Left kidney (tissue), 8 donors: ENCODE measurements around the gene ASAH2B. TPM values are rescaled to one million over a fixed set of nuclear protein-coding genes. Genes with fewer than 3 reads are reported as not detected.
"Not testable (repeated sequence)": the region's sequence is repeated elsewhere in the genome, so short reads cannot be mapped to it uniquely, and the experiment has no call there.

Experiments
- DNase-seq: peaks from one replicate; pipeline ENCODE4 v3.0.0-alpha.2; 2013
- long read RNA-seq, 8 donors: transcript quantifications; one replicate each; lab custom pipeline, GENCODE V29; 2026
- polyA plus RNA-seq: library from polyadenylated mRNA; unstranded; fragments of 120-200 nt; gene quantifications from one replicate; pipeline ENCODE4 v1.2.1, GENCODE V29; 2013; ENCODE audit not compliant: insufficient read length

The ASAH2B gene
- polyA plus RNA-seq, result 15.2 TPM
- long read RNA-seq, donor 1, full-length matches to known transcripts, result 4 of 4 reads
- long read RNA-seq, donor 1, partial matches to known transcripts, result 0 of 4 reads
- long read RNA-seq, donor 1, other reads (novel, unspliced or antisense), result 0 of 4 reads
- long read RNA-seq, donor 2, full-length matches to known transcripts, result 5 of 5 reads
- long read RNA-seq, donor 2, partial matches to known transcripts, result 0 of 5 reads
- long read RNA-seq, donor 2, other reads (novel, unspliced or antisense), result 0 of 5 reads
- long read RNA-seq, donor 3, full-length matches to known transcripts, result 1 of 1 reads
- long read RNA-seq, donor 3, partial matches to known transcripts, result 0 of 1 reads
- long read RNA-seq, donor 3, other reads (novel, unspliced or antisense), result 0 of 1 reads
- long read RNA-seq, donor 4, result 0 reads
- long read RNA-seq, donor 5, full-length matches to known transcripts, result 10 of 10 reads
- long read RNA-seq, donor 5, partial matches to known transcripts, result 0 of 10 reads
- long read RNA-seq, donor 5, other reads (novel, unspliced or antisense), result 0 of 10 reads
- long read RNA-seq, donor 6, full-length matches to known transcripts, result 1 of 1 reads
- long read RNA-seq, donor 6, partial matches to known transcripts, result 0 of 1 reads
- long read RNA-seq, donor 6, other reads (novel, unspliced or antisense), result 0 of 1 reads
- long read RNA-seq, donor 7, full-length matches to known transcripts, result 9 of 9 reads
- long read RNA-seq, donor 7, partial matches to known transcripts, result 0 of 9 reads
- long read RNA-seq, donor 7, other reads (novel, unspliced or antisense), result 0 of 9 reads
- long read RNA-seq, donor 8, full-length matches to known transcripts, result 1 of 7 reads
- long read RNA-seq, donor 8, partial matches to known transcripts, result 6 of 7 reads
- long read RNA-seq, donor 8, other reads (novel, unspliced or antisense), result 0 of 7 reads

- DNase-seq, result peak; percentile 79
Observed at GRCh38 chr10:50739618-50740292, at the start of gene ASAH2B. Gene ASAH2B (plus strand): TSS chr10:50739936. CDS start chr10:50745131, 5,195 bp downstream.

- DNase-seq, result not testable (repeated sequence)
Observed at GRCh38 chr10:50697819-50698218, 41.9 kb upstream of the ASAH2B start.

DNA sequence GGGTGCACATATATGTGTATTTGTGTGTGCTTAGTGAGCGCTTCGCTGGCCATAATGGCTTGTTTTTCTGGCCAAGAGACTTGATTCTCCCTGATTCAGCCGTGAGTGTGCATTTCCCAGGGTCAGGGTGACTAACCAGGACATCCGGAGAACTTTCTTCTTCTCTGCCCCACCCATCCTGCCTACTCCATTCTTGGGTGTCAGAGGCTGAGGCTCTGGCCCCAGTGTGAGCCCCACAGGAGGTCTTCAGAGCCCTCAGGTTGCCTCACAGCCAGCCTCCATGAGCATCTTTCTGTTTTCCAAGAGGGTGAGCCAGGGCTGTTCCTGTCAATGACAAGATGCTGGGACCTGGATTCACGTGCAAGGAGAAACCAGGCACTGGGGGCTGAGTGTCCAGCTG lies 37.8 kb upstream of the ASAH2B start:
- not testable (repeated sequence) for DNase-seq

GRCh38 chr10:50702997-50703396 lies 36.7 kb upstream of the ASAH2B start:
- not testable (repeated sequence) for DNase-seq

GRCh38 chr10:50704436-50705079 lies 35.2 kb upstream of the ASAH2B start:
- DNase-seq, result not testable (repeated sequence)

GRCh38 chr10:50706006-50706405 lies 33.7 kb upstream of the ASAH2B start:
- DNase-seq, result not testable (repeated sequence)

GRCh38 chr10:50710241-50710640 lies 29.5 kb upstream of the ASAH2B start:
- DNase-seq, result not testable (repeated sequence)

DNA sequence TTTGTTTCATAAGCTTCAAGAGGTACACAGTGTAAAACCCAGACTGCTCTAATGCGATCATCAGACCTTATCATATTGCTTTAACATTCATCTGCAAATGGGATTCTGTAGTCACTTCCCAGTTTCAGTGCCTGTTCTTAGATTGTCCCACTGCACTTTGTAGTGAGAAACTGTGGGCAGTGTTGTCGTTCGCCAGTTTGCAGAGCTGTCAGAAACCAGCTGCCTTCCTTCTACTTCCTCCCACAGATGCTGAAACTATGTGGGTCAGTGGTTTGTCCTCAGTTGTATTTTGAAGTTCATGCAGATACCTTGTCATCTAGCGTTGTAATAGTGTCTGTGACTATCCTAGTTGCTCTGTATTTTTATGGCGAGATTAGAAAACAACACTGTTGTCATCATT lies 15.9 kb upstream of the ASAH2B start:
- DNase-seq, result peak; percentile 22

DNA sequence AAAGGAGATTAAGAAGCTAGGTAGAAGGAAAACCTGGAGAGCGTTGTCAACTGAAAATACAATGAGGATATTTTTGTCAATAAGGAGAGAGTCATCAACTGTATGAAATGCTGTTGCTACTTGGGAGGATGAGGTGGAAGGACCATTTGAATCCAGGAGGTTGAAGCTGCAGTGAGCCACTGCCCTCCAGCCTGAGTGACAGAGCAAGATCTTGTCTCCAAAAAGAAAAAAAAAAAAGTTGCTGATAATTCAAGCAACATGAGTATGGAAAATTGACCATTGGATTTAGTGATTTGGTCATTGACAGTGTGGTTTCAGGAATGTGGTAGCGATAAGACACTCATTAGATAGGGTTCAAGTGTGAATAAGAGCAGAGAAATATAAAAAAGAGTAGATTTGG lies 11.6 kb upstream of the ASAH2B start:
- DNase-seq, result not testable (repeated sequence)

GRCh38 chr10:50738987-50739617 lies 634 bp upstream of the ASAH2B start:
- not testable (repeated sequence) for DNase-seq

DNA sequence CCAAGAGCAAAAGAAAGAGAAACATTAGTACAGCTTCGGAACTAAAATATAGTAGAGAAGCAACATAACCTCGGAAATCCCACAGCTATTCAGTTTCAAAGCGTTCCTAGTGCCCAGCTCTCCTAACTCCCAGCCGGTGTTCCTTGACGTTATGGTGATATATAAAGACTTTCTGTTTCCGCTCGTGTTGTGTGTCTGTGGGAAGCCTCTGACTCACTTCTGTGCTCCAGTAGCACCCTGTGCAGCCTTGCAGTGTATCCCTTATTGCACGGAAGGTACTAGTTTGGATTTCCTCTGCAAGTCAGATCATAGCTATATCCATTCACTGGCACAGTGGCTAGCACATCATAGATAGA lies 535 bp downstream of the ASAH2B start:
- DNase-seq, result no peak

DNA sequence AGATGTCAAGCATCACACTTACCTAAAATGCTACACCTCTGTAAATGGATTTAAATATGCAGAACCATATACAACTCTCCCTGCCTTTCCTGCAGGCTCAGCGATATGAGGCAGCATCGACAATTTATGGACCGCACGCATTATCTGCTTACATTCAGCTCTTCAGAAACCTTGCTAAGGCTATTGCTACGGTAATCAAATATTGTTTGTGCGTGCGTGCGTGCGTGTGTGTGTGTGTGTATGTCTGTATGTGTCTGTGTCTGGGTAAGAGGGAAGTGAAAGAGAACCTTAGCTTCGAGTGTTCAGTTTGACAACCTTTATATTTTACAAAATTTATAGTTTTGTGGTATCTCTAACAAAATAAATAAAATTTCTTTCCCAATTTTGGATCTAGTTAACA lies 3.1 kb downstream of the ASAH2B start:
- DNase-seq, result not testable (repeated sequence)

DNA sequence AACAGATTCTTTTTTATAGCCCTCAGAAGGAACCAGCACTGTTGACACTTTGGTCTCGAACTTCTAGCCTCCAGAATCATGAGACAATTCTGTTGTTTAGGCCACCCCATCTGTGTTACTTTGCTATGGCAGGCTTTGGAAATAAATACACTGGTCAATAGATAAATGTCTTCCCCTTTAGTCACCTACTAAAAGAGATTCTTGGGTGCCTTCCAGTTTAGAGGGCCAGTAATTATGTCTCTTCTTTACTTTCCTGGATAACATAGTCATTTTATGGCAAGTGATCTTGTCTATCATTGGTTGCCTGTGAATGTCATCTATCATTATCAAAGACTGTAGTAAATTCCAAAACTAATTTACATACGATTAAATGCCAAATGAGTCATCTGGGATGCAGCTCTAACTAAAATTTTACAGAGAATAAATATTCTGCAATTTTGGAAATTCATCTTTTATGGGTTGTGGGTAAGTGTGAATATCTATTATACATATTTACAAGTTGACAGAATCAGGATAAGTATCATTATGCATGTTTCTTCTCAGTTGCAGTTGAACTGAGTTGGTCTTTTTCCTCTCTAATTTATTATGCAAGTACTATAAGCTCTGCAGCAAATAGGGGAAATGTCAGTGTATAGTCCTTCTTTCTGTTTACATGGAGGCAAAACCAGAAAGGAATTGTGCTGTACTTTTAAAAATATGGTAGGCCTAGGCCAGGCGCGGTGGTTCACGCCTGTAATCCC lies 27.2 kb downstream of the ASAH2B start:
- not testable (repeated sequence) for DNase-seq

DNA sequence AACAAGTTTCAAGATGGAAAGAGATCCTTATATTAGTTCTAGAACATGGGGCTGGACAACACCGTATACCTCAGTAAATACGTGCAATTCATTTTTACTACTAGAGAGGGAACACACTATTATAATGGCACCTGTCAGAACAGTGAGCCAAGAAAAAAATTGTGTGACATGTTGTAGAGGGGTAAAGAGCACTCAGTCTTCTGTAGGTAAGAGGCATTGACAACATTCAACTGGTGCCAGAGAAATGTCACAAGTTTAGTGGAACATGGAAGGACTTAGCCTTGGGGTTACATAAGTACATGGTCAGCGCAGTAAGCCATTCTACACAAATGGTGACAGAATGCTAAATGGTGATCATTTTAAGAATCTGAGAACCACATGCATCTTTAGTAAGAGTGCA lies 32.3 kb downstream of the ASAH2B start:
- not testable (repeated sequence) for DNase-seq

DNA sequence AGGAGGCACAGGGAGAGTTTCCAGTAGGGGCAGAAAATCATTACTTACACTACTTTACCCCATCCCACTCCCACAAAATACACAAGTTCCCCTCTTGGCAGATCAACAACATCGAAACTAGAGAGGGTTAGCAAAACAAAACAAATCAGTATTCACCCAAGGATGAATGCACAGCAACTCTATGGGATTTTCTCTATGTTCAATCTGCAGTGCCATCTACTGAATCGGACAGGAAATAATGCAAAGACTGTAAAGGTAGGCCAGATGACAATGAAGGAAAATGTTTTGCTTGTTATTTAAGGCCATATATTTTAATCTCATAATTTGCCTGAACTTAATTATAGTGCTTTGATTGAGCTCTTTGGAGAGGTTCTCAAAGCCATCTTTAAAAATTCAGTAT lies 35.1 kb downstream of the ASAH2B start:
- DNase-seq, result not testable (repeated sequence)

- not testable (repeated sequence) for DNase-seq
Observed at GRCh38 chr10:50780036-50780435, 40.3 kb downstream of the ASAH2B start.

GRCh38 chr10:50782017-50782416 lies 42.3 kb downstream of the ASAH2B start:
- not testable (repeated sequence) for DNase-seq

DNA sequence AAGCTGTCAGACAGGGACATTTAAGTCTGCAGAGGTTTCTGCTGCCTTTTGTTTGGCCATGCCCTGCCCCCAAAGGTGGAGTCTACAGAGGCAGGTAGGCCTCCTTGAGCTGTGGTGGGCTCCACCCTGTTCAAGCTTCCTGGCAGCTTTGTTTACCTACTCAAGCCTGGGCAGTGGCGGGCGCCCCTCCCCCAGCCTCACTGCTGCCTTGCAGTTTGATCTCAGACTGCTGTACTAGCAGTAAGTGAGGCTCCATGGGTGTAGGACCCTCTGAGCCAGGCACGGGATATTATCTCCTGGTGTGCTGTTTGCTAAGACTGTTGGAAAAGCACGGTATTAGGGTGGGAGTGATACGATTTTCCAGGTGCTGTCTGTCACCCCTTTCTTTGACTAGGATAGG lies 48.2 kb downstream of the ASAH2B start:
- not testable (repeated sequence) for DNase-seq

- DNase-seq, result peak; percentile 29
Observed at GRCh38 chr10:50788951-50789945, 49.5 kb downstream of the ASAH2B start.
